H9 (cell line): ENCODE results near the gene PPAT. TPM values are rescaled to one million over a fixed set of nuclear protein-coding genes. Genes with fewer than 3 reads are reported as not detected.

Source experiments
- DNase-seq: peaks from one replicate; pipeline ENCODE4 v3.0.0-alpha.2; 2017
- H2AFZ ChIP-seq: one replicate; pipeline ENCODE4 v1.6.1; 2013; ENCODE audit warnings: mild to moderate bottlenecking, low read length, control low read depth, moderate library complexity
- H2AK5ac ChIP-seq: 2 replicates; pipeline ENCODE4 v1.6.1; 2013; ENCODE audit warnings: low read length, control low read depth, mixed read lengths; ENCODE audit not compliant: insufficient read length
- H2BK120ac ChIP-seq: one replicate; pipeline ENCODE4 v1.6.1; 2013; ENCODE audit warnings: low read depth, mild to moderate bottlenecking, low read length, control low read depth, inconsistent platforms; ENCODE audit not compliant: poor library complexity, severe bottlenecking
- H2BK12ac ChIP-seq: 2 replicates; pipeline ENCODE4 v1.6.1; 2013; ENCODE audit warnings: low read length, control low read depth, mixed read lengths, low read depth; ENCODE audit not compliant: insufficient read length
- H2BK15ac ChIP-seq: 2 replicates; pipeline ENCODE4 v1.6.1; 2013; ENCODE audit warnings: low read depth, low read length, control low read depth
- H2BK20ac ChIP-seq: one replicate; pipeline ENCODE4 v1.6.1; 2013; ENCODE audit warnings: low read depth, mild to moderate bottlenecking, low read length, control low read depth, inconsistent platforms; ENCODE audit not compliant: poor library complexity, severe bottlenecking
- H2BK5ac ChIP-seq: 2 replicates; pipeline ENCODE4 v1.6.1; 2013; ENCODE audit warnings: low read length, control low read depth, mixed read lengths; ENCODE audit not compliant: insufficient read length
- H3K14ac ChIP-seq: 2 replicates; pipeline ENCODE4 v1.6.1; 2013; ENCODE audit warnings: low read length, control low read depth; ENCODE audit not compliant: insufficient read depth
- H3K18ac ChIP-seq: 2 replicates; pipeline ENCODE4 v1.6.1; 2013; ENCODE audit warnings: low read depth, mild to moderate bottlenecking, mixed read lengths, low read length, control low read depth; ENCODE audit not compliant: insufficient read length
- H3K23ac ChIP-seq: 2 replicates; pipeline ENCODE4 v1.6.1; 2013; ENCODE audit warnings: low read length, control low read depth, mixed read lengths, low read depth; ENCODE audit not compliant: insufficient read length
- H3K23me2 ChIP-seq: 2 replicates; pipeline ENCODE4 v1.6.1; 2013; ENCODE audit warnings: low read depth, mild to moderate bottlenecking, mixed read lengths, low read length, control low read depth; ENCODE audit not compliant: insufficient read length, poor library complexity, severe bottlenecking
- H3K27ac ChIP-seq: 2 replicates; pipeline ENCODE4 v1.5.1; 2013; ENCODE audit warnings: low read length, control low read depth, mixed read lengths, low read depth; ENCODE audit not compliant: insufficient read length
- H3K27me3 ChIP-seq: 2 replicates; pipeline ENCODE4 v1.6.1; 2013; ENCODE audit warnings: low read length, control low read depth, inconsistent platforms; ENCODE audit not compliant: insufficient read depth
- H3K4ac ChIP-seq: 2 replicates; pipeline ENCODE4 v1.6.1; 2013; ENCODE audit warnings: low read depth, mild to moderate bottlenecking, control low read depth, inconsistent platforms, low read length, moderate library complexity
- H3K4me1 ChIP-seq: 2 replicates; pipeline ENCODE4 v1.6.1; 2013; ENCODE audit warnings: low read length, control low read depth, inconsistent platforms; ENCODE audit not compliant: insufficient read depth
- H3K4me2 ChIP-seq: 2 replicates; pipeline ENCODE4 v1.6.1; 2013; ENCODE audit warnings: low read length, control low read depth, mixed read lengths; ENCODE audit not compliant: insufficient read length, insufficient read depth
- H3K56ac ChIP-seq: 2 replicates; pipeline ENCODE4 v1.6.1; 2013; ENCODE audit warnings: low read depth, mild to moderate bottlenecking, mixed read lengths, low read length, control low read depth; ENCODE audit not compliant: insufficient read length
- H3K79me1 ChIP-seq: 2 replicates; pipeline ENCODE4 v1.6.1; 2013; ENCODE audit warnings: low read depth, mild to moderate bottlenecking, moderate library complexity, low read length, control low read depth, inconsistent platforms; ENCODE audit not compliant: insufficient read depth, poor library complexity, severe bottlenecking
- H3K79me2 ChIP-seq: 2 replicates; pipeline ENCODE4 v1.6.1; 2013; ENCODE audit warnings: low read length, control low read depth, inconsistent platforms; ENCODE audit not compliant: insufficient read depth
- H3K9ac ChIP-seq: 2 replicates; pipeline ENCODE4 v1.6.1; 2013; ENCODE audit warnings: low read length, control low read depth, mixed read lengths; ENCODE audit not compliant: insufficient read length; ENCODE audit errors: extremely low read depth
- H3K9me3 ChIP-seq: one replicate; pipeline ENCODE4 v1.6.1; 2013; ENCODE audit warnings: low read depth, low read length, inconsistent platforms; ENCODE audit not compliant: control insufficient read depth
- H3T11ph ChIP-seq: one replicate; pipeline ENCODE4 v1.6.1; 2013; ENCODE audit warnings: mild to moderate bottlenecking, low read length, control low read depth, inconsistent platforms
- H4K20me1 ChIP-seq: one replicate; pipeline ENCODE4 v1.6.1; 2013; ENCODE audit not compliant: control insufficient read depth, insufficient read length, insufficient read depth
- H4K5ac ChIP-seq: 2 replicates; pipeline ENCODE4 v1.6.1; 2013; ENCODE audit warnings: low read depth, mild to moderate bottlenecking, mixed read lengths, low read length, control low read depth; ENCODE audit not compliant: insufficient read length
- H4K8ac ChIP-seq: replicated peaks from 2 replicates; pipeline ENCODE4 v1.6.1; 2013; ENCODE audit warnings: low read length, control low read depth, mixed read lengths, low read depth; ENCODE audit not compliant: insufficient read length
- H4K91ac ChIP-seq: 2 replicates; pipeline ENCODE4 v1.6.1; 2013; ENCODE audit warnings: low read depth, mild to moderate bottlenecking, moderate library complexity, mixed read lengths, low read length, control low read depth; ENCODE audit not compliant: insufficient read length
- H3K27ac Mint-ChIP-seq, 3 experiments: 2 replicates in 2 of 3; 3 replicates in 1 of 3; pipeline ENCODE4 v1.8.0; 2020 to 2021; ENCODE audit warnings: mixed read lengths in 3 of 3, mild to moderate bottlenecking in 1 of 3, moderate library complexity in 1 of 3
- H3K27me3 Mint-ChIP-seq: 2 replicates; pipeline ENCODE4 v1.8.0; 2021; ENCODE audit warnings: low read depth, mild to moderate bottlenecking, moderate library complexity, mixed read lengths
- H3K36me3 Mint-ChIP-seq, 3 experiments: 2 replicates in 2 of 3; 3 replicates in 1 of 3; pipeline ENCODE4 v1.8.0; 2020 to 2021; ENCODE audit warnings: low read depth in 3 of 3, mixed read lengths in 3 of 3; ENCODE audit not compliant: insufficient read depth in 1 of 3
- H3K4me1 Mint-ChIP-seq, 2 experiments: 2 replicates each; pipeline ENCODE4 v1.8.0; 2020; ENCODE audit warnings: mixed read lengths in 2 of 2
- H3K4me3 Mint-ChIP-seq, 2 experiments: 2 replicates in 1 of 2; 3 replicates in 1 of 2; pipeline ENCODE4 v1.8.0; 2020 to 2021; ENCODE audit warnings: mild to moderate bottlenecking in 2 of 2, mixed read lengths in 2 of 2, moderate library complexity in 1 of 2
- H3K9me3 Mint-ChIP-seq, 2 experiments: 2 replicates in 1 of 2; 3 replicates in 1 of 2; pipeline ENCODE4 v1.8.0; 2020; ENCODE audit warnings: mild to moderate bottlenecking in 2 of 2, mixed read lengths in 2 of 2, moderate library complexity in 1 of 2
- WGBS: extraction: QIAGEN DNeasy Blood & Tissue Kit; methylation state at CpG from one replicate; pipeline ENCODE4 v1.1.7; 2013; ENCODE audit warnings: missing lambda C conversion rate, low lambda C conversion rate, mixed read lengths; ENCODE audit not compliant: insufficient read length; ENCODE audit errors: extremely low coverage; 5-methylcytosine and 5-hydroxymethylcytosine counted together
- total RNA-seq: library from RNA; stranded (reverse); gene quantifications from 2 replicates; pipeline ENCODE4 v1.2.1, GENCODE V29; 2021
- TF ChIP-seq, protein P1 (sequence below): fragments of 200-600 bp; sonication (generic); conservative IDR thresholded peaks from 3 replicates; pipeline ENCODE4 v1.8.0; 2021; ENCODE audit warnings: antibody characterized with exemption, mild to moderate bottlenecking

The PPAT gene
- total RNA-seq, 1 experiment from 2014 or later: 77.1 TPM

DNA sequence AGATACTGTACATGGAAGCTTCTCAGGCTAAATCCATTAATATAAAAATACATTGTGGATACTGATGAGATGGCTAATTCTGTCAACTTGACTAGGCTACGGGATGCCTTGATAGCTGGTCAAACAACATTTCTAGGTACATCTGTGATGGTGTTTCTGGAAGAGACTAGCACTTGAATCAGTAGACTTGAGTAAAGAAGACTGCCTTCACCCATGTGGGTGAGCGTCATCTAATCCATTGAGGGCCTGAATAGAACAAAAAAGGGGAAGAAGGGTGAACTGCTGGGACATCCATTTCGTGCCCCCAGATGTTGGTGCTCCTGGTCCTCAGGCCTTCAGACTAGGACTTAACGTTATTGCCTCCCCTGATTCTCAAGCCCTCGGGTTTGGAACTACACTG, 28.3 kb upstream of the PPAT start:
- no peak overlapping the region for H3K4me3 Mint-ChIP-seq
- H3K4me1 Mint-ChIP-seq: peaks cover 18 to 23% of the 10 kb centered on the region in 2 experiments
- no peak overlapping the region for H3K27ac ChIP-seq
- no peak overlapping the region for H2BK12ac ChIP-seq
- DNase-seq: no peak
- no peak overlapping the region for H3K18ac ChIP-seq
- TF ChIP-seq, protein P1, sequence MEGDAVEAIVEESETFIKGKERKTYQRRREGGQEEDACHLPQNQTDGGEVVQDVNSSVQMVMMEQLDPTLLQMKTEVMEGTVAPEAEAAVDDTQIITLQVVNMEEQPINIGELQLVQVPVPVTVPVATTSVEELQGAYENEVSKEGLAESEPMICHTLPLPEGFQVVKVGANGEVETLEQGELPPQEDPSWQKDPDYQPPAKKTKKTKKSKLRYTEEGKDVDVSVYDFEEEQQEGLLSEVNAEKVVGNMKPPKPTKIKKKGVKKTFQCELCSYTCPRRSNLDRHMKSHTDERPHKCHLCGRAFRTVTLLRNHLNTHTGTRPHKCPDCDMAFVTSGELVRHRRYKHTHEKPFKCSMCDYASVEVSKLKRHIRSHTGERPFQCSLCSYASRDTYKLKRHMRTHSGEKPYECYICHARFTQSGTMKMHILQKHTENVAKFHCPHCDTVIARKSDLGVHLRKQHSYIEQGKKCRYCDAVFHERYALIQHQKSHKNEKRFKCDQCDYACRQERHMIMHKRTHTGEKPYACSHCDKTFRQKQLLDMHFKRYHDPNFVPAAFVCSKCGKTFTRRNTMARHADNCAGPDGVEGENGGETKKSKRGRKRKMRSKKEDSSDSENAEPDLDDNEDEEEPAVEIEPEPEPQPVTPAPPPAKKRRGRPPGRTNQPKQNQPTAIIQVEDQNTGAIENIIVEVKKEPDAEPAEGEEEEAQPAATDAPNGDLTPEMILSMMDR: no peak
- H4K5ac ChIP-seq: no peak overlapping the region
- no peak overlapping the region for H4K8ac ChIP-seq
- H3K4me2 ChIP-seq: no peak overlapping the region
- H3K23ac ChIP-seq: no peak overlapping the region
- no peak overlapping the region for H2BK120ac ChIP-seq
- H2BK20ac ChIP-seq: no peak overlapping the region
- no CpG with 5 or more reads among the region's 5 CpGs for WGBS
- no peak overlapping the region for H4K91ac ChIP-seq
- H3K9ac ChIP-seq: no peak overlapping the region
- H3K79me1 ChIP-seq: no peaks in the 10 kb centered on the region
- H3K23me2 ChIP-seq: peaks cover 9% of the 10 kb centered on the region
- H2BK5ac ChIP-seq: no peak overlapping the region
- H3K4me1 ChIP-seq: no peaks in the 10 kb centered on the region
- peaks cover 2% of the 10 kb centered on the region; the same call in 1 of the 2 replicates for H3K27me3 Mint-ChIP-seq
- H3K36me3 Mint-ChIP-seq: peaks cover 21 to 44% (median 25%) of the 10 kb centered on the region in 3 experiments
- H3K9me3 ChIP-seq: no peaks in the 10 kb centered on the region
- no peak overlapping the region for H2AFZ ChIP-seq
- H2BK15ac ChIP-seq: no peak overlapping the region
- no peak overlapping the region for H3K56ac ChIP-seq
- H3T11ph ChIP-seq: no peak overlapping the region
- H3K27ac Mint-ChIP-seq: peak overlapping the region in 1 of 3 experiments; percentile 66; a peak in 1 of 7 replicates
- peaks cover 8% of the 10 kb centered on the region; the same call in 1 of the 2 replicates for H3K79me2 ChIP-seq
- H3K9me3 Mint-ChIP-seq: peaks cover 0 to 4% of the 10 kb centered on the region in 2 experiments; a peak in 1 of 5 replicates
- no peak overlapping the region for H2AK5ac ChIP-seq
- no peaks in the 10 kb centered on the region for H3K27me3 ChIP-seq
- H4K20me1 ChIP-seq: no peaks in the 10 kb centered on the region
- no peak overlapping the region for H3K14ac ChIP-seq
- H3K4ac ChIP-seq: no peak overlapping the region
